CD14-positive monocyte (primary cell): ENCODE results near the gene CIRBP. TPM values are rescaled to one million over a fixed set of nuclear protein-coding genes. Genes with fewer than 3 reads are reported as not detected.

ENCODE experiments used
- DNase-seq, 3 donors: peaks; one replicate each; pipeline ENCODE4 v3.0.0-alpha.2; 2011 to 2022
- H2AFZ ChIP-seq: 2 replicates; pipeline ENCODE4 v1.6.0; 2012; ENCODE audit warnings: mild to moderate bottlenecking, low read depth, low read length, inconsistent platforms; ENCODE audit not compliant: insufficient read depth, poor library complexity, severe bottlenecking
- H3K27ac ChIP-seq, 2 donors: 1 replicate in 1 of 2; 2 replicates in 1 of 2; pipeline ENCODE4 v1.5.1; 2012 to 2013; ENCODE audit warnings: low read length in 2 of 2, control low read depth in 1 of 2, inconsistent platforms in 1 of 2, low read depth in 1 of 2, mild to moderate bottlenecking in 1 of 2
- H3K27me3 ChIP-seq, 2 donors: one replicate each; pipeline versions ENCODE4 v1.6.0 to v1.6.1; 2011 to 2013; ENCODE audit warnings: low read length in 2 of 2; ENCODE audit not compliant: control insufficient read depth in 2 of 2, insufficient read depth in 2 of 2
- H3K36me3 ChIP-seq, 2 donors: replicated peaks in 1 of 2; 1 replicate in 1 of 2; 2 replicates in 1 of 2; pipeline versions ENCODE4 v1.5.1 to v1.6.1; 2012 to 2013; ENCODE audit warnings: low read length in 2 of 2, control low read depth in 1 of 2, inconsistent platforms in 1 of 2, mild to moderate bottlenecking in 1 of 2; ENCODE audit not compliant: insufficient read depth in 2 of 2, control insufficient read depth in 1 of 2
- H3K4me1 ChIP-seq, 2 donors: 1 replicate in 1 of 2; 2 replicates in 1 of 2; pipeline versions ENCODE4 v1.5.1 to v1.6.1; 2012 to 2013; ENCODE audit warnings: low read length in 2 of 2, control low read depth in 1 of 2, inconsistent platforms in 1 of 2, mild to moderate bottlenecking in 1 of 2, moderate library complexity in 1 of 2; ENCODE audit not compliant: insufficient read depth in 2 of 2, control insufficient read depth in 1 of 2
- H3K4me2 ChIP-seq: replicated peaks from 2 replicates; pipeline ENCODE3; 2012; ENCODE audit warnings: low read length, moderate library complexity, mild to moderate bottlenecking; ENCODE audit not compliant: poor library complexity, severe bottlenecking; ENCODE audit errors: extremely low read depth
- H3K4me3 ChIP-seq, 3 experiments: fragments of 200-600 bp in 1 of 3; sonication (generic) in 1 of 3; replicated peaks in 1 of 3; 1 replicate in 2 of 3; 2 replicates in 1 of 3; pipeline ENCODE4 v1.5.1; 2011 to 2013; ENCODE audit warnings: low read length in 3 of 3, mild to moderate bottlenecking in 3 of 3, control low read depth in 2 of 3, low read depth in 2 of 3, inconsistent platforms in 1 of 3, moderate library complexity in 1 of 3
- H3K79me2 ChIP-seq: 2 replicates; pipeline ENCODE4 v1.6.0; 2012; ENCODE audit warnings: mild to moderate bottlenecking, control low read depth, inconsistent platforms, low read length, moderate library complexity; ENCODE audit not compliant: insufficient read depth
- H3K9ac ChIP-seq: 2 replicates; pipeline ENCODE4 v1.6.0; 2017; ENCODE audit warnings: low read length, mild to moderate bottlenecking; ENCODE audit not compliant: insufficient read depth, poor library complexity, severe bottlenecking
- H3K9me3 ChIP-seq, 2 donors: replicated peaks in 1 of 2; 1 replicate in 1 of 2; 2 replicates in 1 of 2; pipeline versions ENCODE4 v1.5.1 to v1.6.1; 2012 to 2013; ENCODE audit warnings: low read length in 2 of 2, control low read depth in 1 of 2; ENCODE audit not compliant: control insufficient read depth in 1 of 2, insufficient read depth in 1 of 2
- H4K20me1 ChIP-seq: 2 replicates; pipeline ENCODE4 v1.6.0; 2012; ENCODE audit warnings: mild to moderate bottlenecking, low read length, control low read depth, moderate library complexity; ENCODE audit not compliant: insufficient read depth
- H3K27ac Mint-ChIP-seq, 7 donors: one replicate each; pipeline ENCODE4 v1.8.0; 2020; ENCODE audit warnings: mild to moderate bottlenecking in 7 of 7, mixed read lengths in 7 of 7, moderate library complexity in 6 of 7, inconsistent platforms in 2 of 7
- H3K27me3 Mint-ChIP-seq, 3 donors: one replicate each; pipeline ENCODE4 v1.8.0; 2021 to 2022; ENCODE audit warnings: low read depth in 3 of 3, mild to moderate bottlenecking in 3 of 3, mixed read lengths in 3 of 3, moderate library complexity in 3 of 3, inconsistent platforms in 1 of 3
- H3K36me3 Mint-ChIP-seq, 2 donors: one replicate each; pipeline ENCODE4 v1.8.0; 2020; ENCODE audit warnings: mixed read lengths in 2 of 2, inconsistent platforms in 1 of 2, mild to moderate bottlenecking in 1 of 2
- H3K4me1 Mint-ChIP-seq: one replicate; pipeline ENCODE4 v1.8.0; 2020; ENCODE audit warnings: mild to moderate bottlenecking, mixed read lengths
- H3K4me3 Mint-ChIP-seq, 2 donors: one replicate each; pipeline ENCODE4 v1.8.0; 2020; ENCODE audit warnings: mild to moderate bottlenecking in 2 of 2, mixed read lengths in 2 of 2, moderate library complexity in 1 of 2
- H3K9me3 Mint-ChIP-seq, 7 donors: one replicate each; pipeline ENCODE4 v1.8.0; 2020 to 2022; ENCODE audit warnings: mixed read lengths in 7 of 7, mild to moderate bottlenecking in 6 of 7, moderate library complexity in 6 of 7, inconsistent platforms in 2 of 7
- CTCF ChIP-seq: fragments of 200-600 bp; IDR thresholded peaks from one replicate; pipeline ENCODE4 v1.8.0; 2022; ENCODE audit warnings: antibody characterized with exemption, mild to moderate bottlenecking
- WGBS: methylation state at CpG from one replicate; pipeline ENCODE4 v1.1.5; 2013; ENCODE audit warnings: missing lambda C conversion rate; ENCODE audit not compliant: insufficient coverage; 5-methylcytosine and 5-hydroxymethylcytosine counted together
- intact Hi-C, 2 donors: fragments of 100-400 bp; cut with micrococcal nuclease; formaldehyde crosslinking; loops; one replicate each; pipeline versions ENCODE4 v1.15.0 to v1.15.1; 2023
- polyA plus RNA-seq, 3 donors: library from polyadenylated mRNA; depleted of rRNA in 1 of 3; unstranded in 2 of 3; stranded (reverse) in 1 of 3; fragments of 300-500 nt in 2 of 3; fragments of >200 nt in 1 of 3; fragmentation: Illumina TruSeq in 2 of 3; gene quantifications; 1 replicate in 2 of 3; 2 replicates in 1 of 3; pipeline ENCODE4 v1.2.3, GENCODE V29; 2012 to 2021

CIRBP gene
- polyA plus RNA-seq, 3 donors: 39.6 to 600 (median 51.1) TPM

- under 1% methylated on average over 111 of the region's 113 CpGs for WGBS
- intact Hi-C loops: no loop called here
- Histone ChIP-seq H4K20me1 (no peaks in the 10 kb centered on the region), H3K4me1 (no peaks in the 10 kb centered on the region), H3K4me2 (no peak within 1 kb of the TSS), H3K79me2 (no peaks in the 10 kb centered on the region), H2AFZ (no peak within 1 kb of the TSS), H3K36me3 (no peaks in the 10 kb centered on the region), H3K27ac (no peak within 1 kb of the TSS), H3K27me3 (peaks cover 14 to 54% of the 10 kb centered on the region in 2 donors), H3K4me3 (no peak within 1 kb of the TSS), H3K9ac (no peak within 1 kb of the TSS), H3K9me3 (peaks cover 0 to 10% of the 10 kb centered on the region in 2 donors)
- peaks cover 0 to 7% of the 10 kb centered on the region in 2 donors for H3K36me3 Mint-ChIP-seq
- H3K9me3 Mint-ChIP-seq: peaks cover 0 to 13% (median 5%) of the 10 kb centered on the region in 7 donors
- H3K27me3 Mint-ChIP-seq: peaks cover 40 to 67% (median 45%) of the 10 kb centered on the region in 3 donors
- no peak within 1 kb of the TSS for H3K27ac Mint-ChIP-seq
- peak within 1 kb of the TSS in 1 of 2 donors; percentile 81 for H3K4me3 Mint-ChIP-seq
- H3K4me1 Mint-ChIP-seq: peaks cover 3% of the 10 kb centered on the region
- TF ChIP-seq CTCF: no peak
- no peak for DNase-seq
Observed at GRCh38 chr19:1285737-1286360, 16.7 kb downstream of the CIRBP start, which contains the start of gene EFNA2. EFNA2 (plus strand) TSS chr19:1285873; CDS start chr19:1286169, 296 bp downstream.

- Mint-ChIP-seq H3K27ac (no peak overlapping the region), H3K4me1 (peaks cover 3% of the 10 kb centered on the region), H3K27me3 (peaks cover 40 to 69% (median 45%) of the 10 kb centered on the region in 3 donors), H3K36me3 (peaks cover 0 to 7% of the 10 kb centered on the region in 2 donors), H3K9me3 (peaks cover 0 to 13% (median 5%) of the 10 kb centered on the region in 7 donors), H3K4me3 (peak overlapping the region in 1 of 2 donors; percentile 81)
- intact Hi-C loops: no loop called here
- 37% methylated on average over 34 of the region's 38 CpGs for WGBS
- no peak for TF ChIP-seq CTCF
- DNase-seq: no peak
- Histone ChIP-seq H3K36me3 (no peaks in the 10 kb centered on the region), H3K79me2 (no peaks in the 10 kb centered on the region), H3K27me3 (peaks cover 14 to 54% of the 10 kb centered on the region in 2 donors), H4K20me1 (no peaks in the 10 kb centered on the region), H3K9me3 (peaks cover 0 to 10% of the 10 kb centered on the region in 2 donors), H3K4me2 (no peak overlapping the region), H3K27ac (no peak overlapping the region), H3K4me1 (no peaks in the 10 kb centered on the region), H2AFZ (no peak overlapping the region), H3K4me3 (no peak overlapping the region), H3K9ac (no peak overlapping the region)
Observed at GRCh38 chr19:1286487-1287353, 17.6 kb downstream of the CIRBP start.
